Neural progenitor cell (in vitro differentiated cells): Measurements from ENCODE around the gene TMEM239.

Experiments used
- EZH2 ChIP-seq: fragments of 200-600 bp; sonication (generic); IDR thresholded peaks from 2 replicates; pipeline ENCODE4 v1.6.1; 2017; ENCODE audit warnings: antibody characterized with exemption, mild to moderate bottlenecking, moderate library complexity
- EZH2phosphoT487 ChIP-seq: fragments of 200-600 bp; sonication (generic); IDR thresholded peaks from 2 replicates; pipeline ENCODE4 v1.6.1; 2017; ENCODE audit warnings: antibody characterized with exemption
- TF ChIP-seq, protein P1 (sequence below): fragments of 200-600 bp; sonication (generic); IDR thresholded peaks from 2 replicates; pipeline ENCODE4 v1.5.1; 2017; ENCODE audit warnings: antibody characterized with exemption, mild to moderate bottlenecking

- TF ChIP-seq, protein P1, sequence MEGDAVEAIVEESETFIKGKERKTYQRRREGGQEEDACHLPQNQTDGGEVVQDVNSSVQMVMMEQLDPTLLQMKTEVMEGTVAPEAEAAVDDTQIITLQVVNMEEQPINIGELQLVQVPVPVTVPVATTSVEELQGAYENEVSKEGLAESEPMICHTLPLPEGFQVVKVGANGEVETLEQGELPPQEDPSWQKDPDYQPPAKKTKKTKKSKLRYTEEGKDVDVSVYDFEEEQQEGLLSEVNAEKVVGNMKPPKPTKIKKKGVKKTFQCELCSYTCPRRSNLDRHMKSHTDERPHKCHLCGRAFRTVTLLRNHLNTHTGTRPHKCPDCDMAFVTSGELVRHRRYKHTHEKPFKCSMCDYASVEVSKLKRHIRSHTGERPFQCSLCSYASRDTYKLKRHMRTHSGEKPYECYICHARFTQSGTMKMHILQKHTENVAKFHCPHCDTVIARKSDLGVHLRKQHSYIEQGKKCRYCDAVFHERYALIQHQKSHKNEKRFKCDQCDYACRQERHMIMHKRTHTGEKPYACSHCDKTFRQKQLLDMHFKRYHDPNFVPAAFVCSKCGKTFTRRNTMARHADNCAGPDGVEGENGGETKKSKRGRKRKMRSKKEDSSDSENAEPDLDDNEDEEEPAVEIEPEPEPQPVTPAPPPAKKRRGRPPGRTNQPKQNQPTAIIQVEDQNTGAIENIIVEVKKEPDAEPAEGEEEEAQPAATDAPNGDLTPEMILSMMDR, result no peak
- TF ChIP-seq EZH2phosphoT487 (no peak), EZH2 (no peak)
Measured at GRCh38 chr20:2859330-2860121, 43.4 kb downstream of the TMEM239 start.
